KOPT-K1 (cell line): Measurements from ENCODE around the gene OXA1L.
"Not testable (repeated sequence)": the region's sequence is repeated elsewhere in the genome, so short reads cannot be mapped to it uniquely, and the experiment has no call there.

Experiments used
- H3K27ac ChIP-seq: fragments of 200-600 bp; sonication (generic); 2 replicates; pipeline ENCODE4 v1.5.1; 2016; ENCODE audit warnings: antibody characterized with exemption, mild to moderate bottlenecking, low read depth, low read length; ENCODE audit not compliant: poor library complexity, severe bottlenecking
- H3K36me3 ChIP-seq: fragments of 200-600 bp; sonication (generic); 2 replicates; pipeline ENCODE4 v1.5.1; 2017; ENCODE audit warnings: antibody characterized with exemption, mild to moderate bottlenecking, low read length, moderate library complexity; ENCODE audit not compliant: insufficient read depth
- H3K9me3 ChIP-seq: fragments of 200-600 bp; sonication (generic); 2 replicates; pipeline ENCODE4 v1.5.1; 2017; ENCODE audit warnings: antibody characterized with exemption, low read length, mild to moderate bottlenecking; ENCODE audit not compliant: insufficient read depth, poor library complexity, severe bottlenecking

OXA1L gene

DNA sequence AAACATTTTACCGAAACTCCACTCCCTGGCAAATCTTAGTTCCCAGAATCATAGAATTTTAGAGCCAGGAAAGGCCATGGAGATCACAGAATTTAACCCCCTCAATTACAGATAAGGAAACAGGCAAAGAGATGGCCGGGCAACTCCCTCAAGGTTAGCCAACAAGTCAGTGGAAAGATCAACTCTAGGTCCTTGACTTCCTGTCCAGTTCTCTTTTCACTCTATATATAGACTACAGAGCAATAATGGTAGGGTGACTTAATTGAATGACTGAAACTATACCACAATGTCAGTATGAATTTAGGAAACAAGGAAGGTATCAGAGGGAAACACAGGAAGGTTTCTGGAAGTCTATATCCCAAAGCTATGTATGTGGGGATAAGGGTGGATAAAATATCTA, 11.6 kb downstream of the OXA1L start:
- Histone ChIP-seq H3K36me3 (peaks cover 25% of the 10 kb centered on the region), H3K27ac (no peak overlapping the region), H3K9me3 (no peaks in the 10 kb centered on the region)

DNA sequence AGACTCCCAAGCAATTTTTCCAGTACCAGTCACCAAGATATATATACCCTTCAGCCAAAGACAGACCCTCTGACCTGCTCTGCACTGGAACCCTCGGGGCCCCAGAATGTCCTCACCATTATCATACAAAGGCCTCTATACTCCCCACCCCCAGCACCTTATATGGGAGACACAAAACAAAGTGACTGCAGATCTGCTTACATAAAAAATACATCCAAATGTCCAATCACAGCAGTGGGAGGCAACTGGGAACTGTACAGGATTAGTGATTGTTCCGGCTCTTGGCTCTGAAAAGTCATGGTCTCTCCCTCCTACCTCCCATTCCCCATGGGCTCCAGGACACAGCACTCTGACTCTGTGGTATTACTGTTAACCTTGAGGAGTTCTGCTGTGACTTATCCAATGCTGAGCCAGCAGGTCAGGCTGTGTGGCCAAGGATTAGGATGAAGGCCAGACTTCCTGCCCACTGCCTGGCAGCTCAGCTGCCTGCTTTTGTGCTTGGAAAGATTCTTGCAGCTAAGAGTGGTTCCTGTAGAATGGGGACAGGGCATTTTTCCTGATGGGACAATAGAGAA, 13.7 kb downstream of the OXA1L start:
- Histone ChIP-seq H3K36me3 (peaks cover 3% of the 10 kb centered on the region; the same call in 1 of the 2 replicates), H3K27ac (no peak overlapping the region), H3K9me3 (no peaks in the 10 kb centered on the region)

DNA sequence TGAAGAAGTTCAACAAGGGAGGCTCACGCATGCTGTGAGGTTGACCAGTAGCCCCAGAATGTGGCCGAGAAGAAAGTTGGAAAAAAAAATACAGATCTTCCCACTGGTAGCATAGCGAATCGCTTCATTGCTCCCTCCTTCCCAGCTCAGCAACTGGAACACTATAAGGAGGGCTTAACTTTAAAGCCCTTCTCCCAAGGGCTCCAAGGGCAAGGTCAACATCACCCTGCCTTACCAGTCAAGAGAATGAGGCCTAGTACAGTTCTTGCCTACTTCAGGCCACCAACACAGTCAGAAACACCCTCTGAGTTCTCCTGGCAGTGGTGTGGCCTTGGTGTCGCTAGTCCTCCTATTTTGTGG, 14.4 kb downstream of the OXA1L start:
- no peak overlapping the region for H3K27ac ChIP-seq
- H3K36me3 ChIP-seq, result no peaks in the 10 kb centered on the region

DNA sequence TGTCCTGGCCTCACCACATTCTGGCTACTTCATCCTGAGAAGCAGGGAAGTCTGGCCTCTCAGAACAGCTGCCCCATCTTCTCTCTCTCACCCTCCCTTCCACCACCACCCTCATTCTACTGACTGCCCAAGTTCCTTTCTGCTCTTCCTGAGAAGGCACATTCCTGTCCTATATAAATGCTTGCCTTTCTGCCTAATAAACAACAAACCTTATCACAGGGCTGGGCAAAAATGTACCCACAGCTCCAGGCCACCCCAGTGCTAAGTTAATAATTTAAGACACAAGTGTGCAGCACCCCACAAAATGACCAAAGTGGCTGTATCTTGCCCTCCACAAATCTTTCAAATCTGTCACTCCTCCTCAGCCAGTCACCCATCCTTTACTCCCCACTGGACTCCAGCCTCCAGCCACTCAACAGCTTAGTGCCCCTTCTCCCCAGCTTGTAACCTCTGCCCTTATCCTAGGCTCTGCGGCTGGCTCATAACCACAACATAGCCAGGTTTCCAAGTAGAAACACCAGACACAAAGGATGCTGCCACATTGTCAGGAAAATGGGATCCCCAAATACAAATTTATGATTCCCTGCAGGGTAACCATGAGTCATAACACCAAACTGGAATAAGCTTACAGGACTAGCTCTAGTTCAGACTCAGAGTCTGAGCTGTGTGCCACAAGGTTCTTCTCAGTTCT, 15.0 kb downstream of the OXA1L start:
- Histone ChIP-seq H3K9me3 (no peaks in the 10 kb centered on the region), H3K36me3 (no peaks in the 10 kb centered on the region), H3K27ac (no peak overlapping the region)

More for the DNA sequence above, 14.4 kb downstream of the OXA1L start:
- H3K9me3 ChIP-seq, result no peaks in the 10 kb centered on the region

DNA sequence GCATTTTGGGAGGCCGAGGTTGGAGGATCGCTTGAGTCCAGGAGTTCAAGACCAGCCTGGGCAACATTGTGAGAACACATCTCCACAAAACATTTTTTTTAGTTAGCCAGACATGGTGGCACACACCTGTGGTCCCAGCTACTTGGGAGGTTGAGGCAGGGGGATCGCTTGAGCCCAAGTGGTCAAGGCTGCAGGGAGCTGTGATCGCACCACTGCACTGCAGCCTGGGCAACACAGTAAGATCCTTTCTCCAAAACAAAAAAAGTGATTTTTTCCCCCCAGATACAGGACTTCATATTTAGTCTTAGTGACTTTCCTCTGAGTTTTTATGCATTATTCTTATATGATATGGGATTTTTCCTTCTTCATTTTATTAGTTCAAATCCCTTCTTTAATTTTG, 20.2 kb downstream of the OXA1L start:
- Histone ChIP-seq H3K27ac (no peak overlapping the region), H3K36me3 (no peaks in the 10 kb centered on the region), H3K9me3 (no peaks in the 10 kb centered on the region)

DNA sequence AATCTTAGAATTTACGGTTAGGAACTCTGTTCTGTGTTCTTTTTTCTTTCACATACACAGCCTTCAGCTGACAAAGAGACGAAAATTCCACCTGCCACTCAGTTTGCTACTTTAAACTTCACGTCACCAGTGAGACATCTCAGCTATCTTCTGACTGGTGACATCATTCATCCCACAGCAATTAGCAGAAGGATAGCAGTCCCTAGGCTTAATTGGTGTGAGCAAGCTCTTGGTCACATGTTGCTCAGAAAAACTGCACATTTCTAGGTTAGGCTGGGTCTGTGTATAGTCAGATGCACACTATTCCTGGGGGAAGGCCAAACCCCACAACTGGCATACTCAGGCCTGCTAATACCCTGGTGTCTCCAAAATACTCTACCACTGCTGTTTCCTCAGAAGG, 24.8 kb downstream of the OXA1L start:
- no peak overlapping the region for H3K27ac ChIP-seq
- H3K9me3 ChIP-seq, result peaks cover 7% of the 10 kb centered on the region
- H3K36me3 ChIP-seq, result no peaks in the 10 kb centered on the region

DNA sequence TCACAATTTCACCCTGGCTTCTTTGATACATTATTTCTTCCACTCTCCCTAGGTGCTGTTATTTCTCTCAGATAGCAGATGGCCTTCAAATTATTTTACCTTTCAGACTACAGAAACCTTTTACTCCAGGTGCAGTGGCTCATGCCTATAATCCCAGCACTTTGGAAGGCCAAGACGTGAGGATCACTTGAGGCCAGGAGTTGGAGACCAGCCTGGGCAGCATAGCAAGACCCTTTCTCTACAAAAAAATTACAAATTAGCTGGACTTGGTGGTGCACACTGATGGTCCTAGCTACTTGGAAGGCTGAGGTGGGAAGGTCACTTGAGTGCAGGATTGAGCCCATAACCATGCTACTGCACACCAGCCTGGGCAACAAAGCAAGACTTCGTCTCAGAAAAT, 25.7 kb downstream of the OXA1L start:
- peaks cover 7% of the 10 kb centered on the region for H3K9me3 ChIP-seq
- H3K27ac ChIP-seq, result no peak overlapping the region
- no peaks in the 10 kb centered on the region for H3K36me3 ChIP-seq

DNA sequence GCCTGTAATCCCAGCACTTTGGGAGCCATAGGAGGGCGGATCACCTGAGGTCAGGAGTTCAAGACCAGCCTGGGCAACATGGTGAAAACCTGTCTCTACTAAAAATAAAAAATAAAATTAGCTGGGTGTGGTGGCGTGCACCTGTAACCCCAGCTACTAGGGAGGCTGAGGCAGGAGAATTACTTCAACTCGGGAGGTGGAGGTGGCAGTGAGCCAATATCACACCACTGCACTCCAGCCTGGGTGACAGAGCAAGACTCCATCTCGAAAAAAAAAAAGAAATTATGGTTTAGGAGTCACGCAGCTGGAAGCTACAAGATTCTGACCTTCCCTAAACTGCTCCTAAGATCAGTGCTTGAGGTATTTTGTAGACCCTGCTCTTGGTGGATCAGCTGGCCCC, 27.1 kb downstream of the OXA1L start:
- not testable (repeated sequence) for H3K27ac ChIP-seq

DNA sequence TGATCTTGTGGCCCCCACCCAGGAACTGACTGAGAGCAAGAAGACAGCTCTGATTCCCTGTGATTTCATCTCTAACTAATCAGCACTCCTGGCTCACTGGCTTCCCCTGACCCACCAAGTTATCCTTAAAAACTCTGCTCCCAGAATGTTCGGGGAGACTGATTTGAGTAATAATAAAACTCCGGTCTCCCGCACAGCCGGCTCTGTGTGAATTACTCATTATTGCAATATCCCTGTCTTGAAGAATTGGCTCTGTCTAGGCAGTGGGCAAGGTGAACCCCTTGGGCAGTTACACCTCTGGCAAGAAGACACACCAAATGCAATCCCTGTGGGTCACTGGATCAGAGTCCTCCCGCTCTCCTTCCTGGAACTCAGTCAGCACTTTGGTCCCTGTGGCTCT, 27.5 kb downstream of the OXA1L start:
- peaks cover 7% of the 10 kb centered on the region for H3K9me3 ChIP-seq
- no peaks in the 10 kb centered on the region for H3K36me3 ChIP-seq
- no peak overlapping the region for H3K27ac ChIP-seq

More for the DNA sequence above, 27.1 kb downstream of the OXA1L start:
- H3K36me3 ChIP-seq, H3K9me3 ChIP-seq: not testable (repeated sequence)

DNA sequence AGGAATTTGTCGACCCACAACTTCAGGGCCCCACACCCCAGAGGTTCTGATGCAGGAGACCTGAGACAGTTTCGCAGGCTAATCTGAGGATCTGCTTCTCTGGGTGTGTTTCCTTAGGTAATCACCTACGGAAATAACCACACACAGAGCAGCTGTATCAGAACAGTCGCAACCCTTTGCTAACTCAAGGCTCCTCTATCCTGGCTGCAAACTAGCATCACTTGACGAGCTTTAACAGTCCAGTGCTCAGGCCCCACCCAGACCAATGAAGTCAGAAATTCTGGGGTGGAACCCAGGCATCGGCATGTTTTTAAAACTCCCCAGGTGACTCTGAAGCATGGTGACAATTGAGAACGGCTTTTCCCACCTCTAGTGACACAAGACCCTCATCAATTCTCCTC, 28.1 kb downstream of the OXA1L start:
- Histone ChIP-seq H3K36me3 (no peaks in the 10 kb centered on the region), H3K9me3 (peaks cover 7% of the 10 kb centered on the region), H3K27ac (no peak overlapping the region)

DNA sequence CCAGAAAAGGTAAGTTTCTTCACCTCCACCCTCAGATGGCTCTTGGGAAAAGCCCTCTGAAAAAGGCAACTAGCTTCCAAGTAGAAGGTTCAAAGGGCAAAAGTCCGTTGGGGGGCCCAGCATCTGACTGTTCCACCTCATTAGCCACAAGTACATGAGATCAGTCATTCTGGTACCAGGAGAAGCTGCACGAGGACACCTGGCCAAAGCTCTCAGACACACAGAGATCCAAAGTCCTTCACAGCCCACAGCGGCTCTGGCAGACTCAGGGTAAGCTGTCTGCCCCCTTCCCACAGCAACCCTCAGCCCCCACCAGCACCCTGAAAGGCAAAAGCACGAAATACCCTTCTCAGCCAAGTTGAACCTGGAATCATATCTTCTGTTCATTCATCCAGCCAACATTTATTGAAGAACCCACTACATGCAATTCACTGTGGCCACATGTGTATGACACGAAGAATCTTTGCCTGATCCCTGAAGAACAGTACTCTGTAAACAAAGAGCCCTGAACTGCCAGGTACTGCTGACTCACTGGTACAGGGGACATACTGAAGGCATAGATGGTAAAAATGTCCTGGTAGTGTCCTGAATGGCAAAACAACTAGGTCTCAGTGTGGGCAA, 29.7 kb downstream of the OXA1L start:
- H3K27ac ChIP-seq, result no peak overlapping the region

DNA sequence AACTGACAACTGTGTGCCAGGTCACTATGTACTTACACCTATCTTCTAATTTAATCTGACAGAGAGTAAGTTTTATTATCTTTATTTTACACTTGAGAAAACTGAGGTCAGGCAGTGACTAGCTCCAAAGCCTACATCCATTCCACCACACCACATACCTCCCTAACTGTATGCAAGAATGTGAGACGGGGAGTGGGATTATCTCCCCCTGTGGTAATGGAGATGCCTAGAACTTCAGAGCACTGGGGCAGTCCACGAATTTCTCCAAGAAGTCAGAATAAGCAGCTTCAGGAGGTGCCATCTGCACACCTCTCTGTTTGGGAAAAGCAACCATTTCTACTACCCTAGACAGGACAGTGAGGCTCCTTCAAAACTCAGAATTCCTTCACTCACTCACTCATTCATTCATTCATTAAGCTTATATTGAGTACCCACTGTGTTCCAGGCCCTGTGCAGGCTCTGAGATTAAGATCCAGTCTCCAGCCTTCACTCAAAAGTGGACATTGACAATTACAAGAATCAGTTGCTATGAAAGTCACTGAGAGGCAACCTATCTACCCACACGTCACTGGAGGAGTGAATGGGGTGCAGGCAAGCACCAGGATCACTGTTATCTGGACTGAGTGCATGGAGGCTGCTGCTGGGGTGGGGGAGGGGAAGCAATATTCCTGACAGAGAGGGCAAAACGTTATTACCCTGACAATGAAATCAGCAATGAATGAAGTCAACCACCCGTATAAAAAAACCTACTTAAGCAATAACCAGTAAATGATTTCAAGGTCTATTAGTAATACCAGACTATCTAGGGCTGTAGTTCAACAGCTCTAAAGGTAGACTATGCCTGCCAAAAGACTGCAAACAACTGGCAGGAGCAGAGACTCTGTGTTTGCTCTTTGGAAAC, 30.8 kb downstream of the OXA1L start:
- Histone ChIP-seq H3K36me3 (no peaks in the 10 kb centered on the region), H3K27ac (no peak overlapping the region), H3K9me3 (peaks cover 7% of the 10 kb centered on the region)

More for the DNA sequence above, 29.7 kb downstream of the OXA1L start:
- H3K36me3 ChIP-seq, result no peaks in the 10 kb centered on the region
- peaks cover 7% of the 10 kb centered on the region for H3K9me3 ChIP-seq

DNA sequence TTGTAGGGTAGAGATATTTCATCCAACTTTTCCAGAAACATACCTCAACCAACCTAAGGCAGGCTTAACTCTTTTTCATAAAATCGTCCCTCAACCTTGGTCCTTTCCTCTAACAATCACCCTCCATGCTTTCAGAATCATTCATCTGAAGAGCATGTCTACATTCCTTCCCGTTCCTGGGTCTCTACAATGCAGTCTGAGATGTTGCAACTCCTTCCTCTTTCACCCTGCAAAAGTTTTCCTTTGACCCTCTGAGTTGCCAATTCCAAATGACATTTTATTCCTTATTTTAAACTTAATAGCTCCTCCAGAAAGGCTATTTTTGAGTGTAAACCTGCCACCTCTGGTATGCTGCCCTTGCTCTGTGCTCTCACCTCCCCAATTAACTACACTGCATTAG, 32.0 kb downstream of the OXA1L start:
- H3K27ac ChIP-seq, result no peak overlapping the region
- no peaks in the 10 kb centered on the region for H3K36me3 ChIP-seq
- H3K9me3 ChIP-seq, result peaks cover 7% of the 10 kb centered on the region

DNA sequence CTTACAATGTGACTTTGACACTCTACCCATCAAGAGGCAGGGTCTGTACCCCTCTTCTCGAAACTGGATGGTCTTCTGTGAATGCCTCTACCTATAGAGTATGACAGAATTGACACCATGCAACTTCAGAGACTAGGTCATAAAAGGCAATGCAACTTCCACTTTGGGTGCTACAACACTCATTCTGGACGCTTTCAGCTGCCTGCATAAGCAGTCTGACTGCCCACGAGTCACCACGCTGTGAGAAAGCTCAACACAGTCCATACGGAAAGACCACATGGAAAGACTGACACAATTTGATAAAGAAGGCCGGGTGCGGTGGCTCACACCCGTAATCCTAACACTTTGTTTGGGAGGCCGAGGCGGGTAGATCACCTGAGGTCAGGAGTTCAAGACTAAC, 33.9 kb downstream of the OXA1L start:
- peaks cover 7% of the 10 kb centered on the region for H3K9me3 ChIP-seq
- H3K36me3 ChIP-seq, result no peaks in the 10 kb centered on the region
- H3K27ac ChIP-seq, result no peak overlapping the region

DNA sequence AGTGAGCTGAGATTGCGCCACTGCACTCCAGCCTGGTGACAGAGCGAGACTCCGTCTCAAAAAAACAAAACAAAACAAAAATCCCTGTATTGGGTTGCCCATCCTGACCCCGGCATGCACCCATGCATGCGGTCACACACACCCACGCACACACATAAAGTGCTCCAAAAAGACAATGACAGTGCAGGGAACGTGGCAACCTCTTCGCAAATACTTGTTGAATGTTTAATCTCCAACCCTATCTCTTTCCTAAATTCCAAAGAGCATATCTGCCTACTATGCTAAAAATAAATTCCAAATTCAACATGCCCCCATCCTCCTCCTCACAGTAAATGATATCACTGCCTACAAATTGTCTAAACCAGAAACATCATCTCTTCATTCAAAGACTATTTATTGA, 35.2 kb downstream of the OXA1L start:
- H3K36me3 ChIP-seq, result no peaks in the 10 kb centered on the region
- H3K27ac ChIP-seq, result no peak overlapping the region
- no peaks in the 10 kb centered on the region for H3K9me3 ChIP-seq
